ENCODE results near the gene SLC26A8. TPM values are rescaled to one million over a fixed set of nuclear protein-coding genes. Genes with fewer than 3 reads are reported as not detected.

The SLC26A8 gene
- polyA plus RNA-seq, 1 donor from 2014 or later, result not detected

- Histone ChIP-seq H3K79me2 (replicated peaks; ENCODE audit: insufficient read depth, low read length) (peaks cover 37% of the 10 kb centered on the region), H3K27me3 (ENCODE audit: insufficient read depth, low read depth, low read length) (no peaks in the 10 kb centered on the region), H2AFZ (ENCODE audit: low read depth, low read length) (no peak overlapping the region), H3K4me2 (ENCODE audit: low read length) (no peak overlapping the region), H3K4me3 (ENCODE audit: low read length) (no peak overlapping the region), H3F3A (ENCODE audit: insufficient read depth, low read length, poor library complexity, severe bottlenecking) (no peaks in the 10 kb centered on the region), H3K9me3 (ENCODE audit: low read length) (no peaks in the 10 kb centered on the region), H4K20me1 (ENCODE audit: insufficient read depth) (no peaks in the 10 kb centered on the region), H3K9me2 (ENCODE audit: insufficient read depth, low read length) (no peaks in the 10 kb centered on the region), H3K27ac (ENCODE audit: low read length) (no peak overlapping the region), H3K36me3 (ENCODE audit: insufficient read depth, low read length) (peaks cover 4% of the 10 kb centered on the region), H3K9ac (ENCODE audit: low read length) (no peak overlapping the region)
- TF ChIP-seq REST (IDR thresholded peaks at IDR 0.05; ENCODE audit: borderline replicate concordance) (no peak), EP300 (conservative IDR thresholded peaks at IDR 0.05; ENCODE audit: poor library complexity, severe bottlenecking) (no peak), EZH2 (IDR thresholded peaks at IDR 0.05; ENCODE audit: borderline replicate concordance, insufficient read depth, low read length, poor library complexity, severe bottlenecking) (no peak), POLR2AphosphoS5 (IDR thresholded peaks at IDR 0.05) (no peak), CTCF (IDR thresholded peaks at IDR 0.05; ENCODE audit: poor library complexity, severe bottlenecking) (no peak), SMC3 (conservative IDR thresholded peaks at IDR 0.05; ENCODE audit: poor library complexity) (no peak), RAD21 (conservative IDR thresholded peaks at IDR 0.05) (no peak), MXI1 (conservative IDR thresholded peaks at IDR 0.05; ENCODE audit: poor library complexity, severe bottlenecking) (no peak), TAF1 (IDR thresholded peaks at IDR 0.05; ENCODE audit: low read depth) (no peak)
Measured at GRCh38 chr6:36052097-36052496, 27.7 kb upstream of the SLC26A8 start.

- no peak for TF ChIP-seq TAF1 (IDR thresholded peaks at IDR 0.05; ENCODE audit: low read depth)
- TF ChIP-seq CTCF (IDR thresholded peaks at IDR 0.05; ENCODE audit: poor library complexity, severe bottlenecking), result no peak
- TF ChIP-seq EP300 (conservative IDR thresholded peaks at IDR 0.05; ENCODE audit: poor library complexity, severe bottlenecking), result no peak
- TF ChIP-seq MXI1 (conservative IDR thresholded peaks at IDR 0.05; ENCODE audit: poor library complexity, severe bottlenecking), result no peak
- TF ChIP-seq SMC3 (conservative IDR thresholded peaks at IDR 0.05; ENCODE audit: poor library complexity), result no peak
- no peak for TF ChIP-seq RAD21 (conservative IDR thresholded peaks at IDR 0.05)
- TF ChIP-seq REST (IDR thresholded peaks at IDR 0.05; ENCODE audit: borderline replicate concordance), result no peak
- no peak for TF ChIP-seq POLR2AphosphoS5 (IDR thresholded peaks at IDR 0.05)
- TF ChIP-seq EZH2 (IDR thresholded peaks at IDR 0.05; ENCODE audit: borderline replicate concordance, insufficient read depth, low read length, poor library complexity, severe bottlenecking), result no peak
- H3K36me3 ChIP-seq (ENCODE audit: insufficient read depth, low read length), result peaks cover 4% of the 10 kb centered on the region
- H3K27me3 ChIP-seq (ENCODE audit: insufficient read depth, low read depth, low read length), result no peaks in the 10 kb centered on the region
- no peak overlapping the region for H3K27ac ChIP-seq (ENCODE audit: low read length)
- H3K4me2 ChIP-seq (ENCODE audit: low read length), result no peak overlapping the region
- H3K9me2 ChIP-seq (ENCODE audit: insufficient read depth, low read length), result no peaks in the 10 kb centered on the region
- no peak overlapping the region for H2AFZ ChIP-seq (ENCODE audit: low read depth, low read length)
- H3K79me2 ChIP-seq (replicated peaks; ENCODE audit: insufficient read depth, low read length), result peaks cover 33% of the 10 kb centered on the region
- no peaks in the 10 kb centered on the region for H3K9me3 ChIP-seq (ENCODE audit: low read length)
- H4K20me1 ChIP-seq (ENCODE audit: insufficient read depth), result no peaks in the 10 kb centered on the region
- no peak overlapping the region for H3K9ac ChIP-seq (ENCODE audit: low read length)
- H3K4me3 ChIP-seq (ENCODE audit: low read length), result no peak overlapping the region
- no peaks in the 10 kb centered on the region for H3F3A ChIP-seq (ENCODE audit: insufficient read depth, low read length, poor library complexity, severe bottlenecking)
Measured at GRCh38 chr6:36050947-36051710, 26.7 kb upstream of the SLC26A8 start.
